Iris pigment epithelial cell (primary cell): ENCODE data around the gene RPS2.
A peak's percentile ranks its signal among the peaks of the same experiment; 100 is the strongest.

Source experiments
- DNase-seq: peaks from one replicate; pipeline ENCODE4 v3.0.0-alpha.2; 2011; ENCODE audit warnings: low read depth

Gene RPS2

GRCh38 chr16:1998852-1999801 lies 34.5 kb upstream of the RPS2 start:
- no peak for DNase-seq

- no peak for DNase-seq
These were observed 33.8 kb upstream of the RPS2 start for GRCh38 chr16:1998360-1998835.

GRCh38 chr16:1997494-1998359 lies 33.1 kb upstream of the RPS2 start:
- peak; percentile 78 for DNase-seq

GRCh38 chr16:1993731-1994131 lies 29.1 kb upstream of the RPS2 start:
- DNase-seq = peak; percentile 62

- no peak for DNase-seq
These were observed 28.2 kb upstream of the RPS2 start for GRCh38 chr16:1992704-1993317.

GRCh38 chr16:1991948-1992703 lies 27.5 kb upstream of the RPS2 start:
- DNase-seq = peak; percentile 88

- DNase-seq = no peak
These were observed 26.9 kb upstream of the RPS2 start for GRCh38 chr16:1991588-1991947.

GRCh38 chr16:1991135-1991551 lies 26.5 kb upstream of the RPS2 start:
- no peak for DNase-seq

- no peak for DNase-seq
These were observed 25.9 kb upstream of the RPS2 start for GRCh38 chr16:1990351-1991134.

GRCh38 chr16:1990101-1990350 lies 25.4 kb upstream of the RPS2 start:
- DNase-seq = no peak

- DNase-seq = no peak
These were observed 24.8 kb upstream of the RPS2 start, which contains the start of gene SYNGR3 for GRCh38 chr16:1989209-1990100. SYNGR3 (plus strand) TSS chr16:1989970; CDS start chr16:1990103, 133 bp downstream.

GRCh38 chr16:1987198-1987597 lies 22.6 kb upstream of the RPS2 start:
- DNase-seq = no peak

GRCh38 chr16:1985466-1986150 lies 21.0 kb upstream of the RPS2 start:
- DNase-seq = no peak

- peak; percentile 39 for DNase-seq
These were observed 20.0 kb upstream of the RPS2 start for GRCh38 chr16:1984347-1985225.

GRCh38 chr16:1983544-1984346 lies 19.1 kb upstream of the RPS2 start, which contains the start of gene GFER:
GFER (plus strand) TSS chr16:1984193; CDS start chr16:1984219, 26 bp downstream.
- DNase-seq = peak; percentile 94

GRCh38 chr16:1982991-1983543 lies 18.4 kb upstream of the RPS2 start:
- DNase-seq = no peak

GRCh38 chr16:1982013-1982433 lies 17.4 kb upstream of the RPS2 start:
- no peak for DNase-seq
